Thymus (tissue), 11 donors: ENCODE data around the gene ERFL. TPM values are rescaled to one million over a fixed set of nuclear protein-coding genes. Genes with fewer than 3 reads are reported as not detected.
"Not testable (repeated sequence)": the region's sequence is repeated elsewhere in the genome, so short reads cannot be mapped to it uniquely, and the experiment has no call there.

Source experiments
- DNase-seq, 9 donors: peaks; one replicate each; pipeline ENCODE4 v3.0.0-alpha.2; 2013; ENCODE audit warnings: low spot score in 9 of 9, low read depth in 6 of 9, missing footprints in 1 of 9
- H3K27ac ChIP-seq, 2 donors: one replicate each; pipeline ENCODE4 v1.5.1; 2013; ENCODE audit warnings: control low read depth in 1 of 2, low read depth in 1 of 2, low read length in 1 of 2, mild to moderate bottlenecking in 1 of 2, moderate library complexity in 1 of 2
- H3K27me3 ChIP-seq, 2 donors: one replicate each; pipeline ENCODE4 v1.5.1; 2013; ENCODE audit warnings: low read length in 1 of 2; ENCODE audit not compliant: control insufficient read depth in 2 of 2, insufficient read depth in 1 of 2
- H3K36me3 ChIP-seq, 2 donors: one replicate each; pipeline ENCODE4 v1.5.1; 2013; ENCODE audit warnings: low read length in 1 of 2, mild to moderate bottlenecking in 1 of 2, moderate library complexity in 1 of 2; ENCODE audit not compliant: control insufficient read depth in 2 of 2, insufficient read depth in 2 of 2
- H3K4me1 ChIP-seq, 2 donors: one replicate each; pipeline ENCODE4 v1.5.1; 2013; ENCODE audit warnings: low read length in 2 of 2; ENCODE audit not compliant: control insufficient read depth in 2 of 2, insufficient read depth in 2 of 2
- H3K4me3 ChIP-seq, 2 donors: one replicate each; pipeline ENCODE4 v1.5.1; 2013; ENCODE audit warnings: low read length in 2 of 2, control low read depth in 1 of 2, mild to moderate bottlenecking in 1 of 2
- H3K9me3 ChIP-seq, 2 donors: one replicate each; pipeline ENCODE4 v1.5.1; 2013; ENCODE audit warnings: low read length in 1 of 2, mild to moderate bottlenecking in 1 of 2; ENCODE audit not compliant: control insufficient read depth in 2 of 2, insufficient read depth in 1 of 2
- WGBS: extraction: QIAGEN DNeasy Blood & Tissue Kit; methylation state at CpG from one replicate; pipeline ENCODE4 v1.1.7; 2013; 5-methylcytosine and 5-hydroxymethylcytosine counted together
- polyA plus RNA-seq: library from polyadenylated mRNA; stranded (reverse); fragments of 200-250 nt; gene quantifications from one replicate; pipeline ENCODE4 v1.2.3, GENCODE V29; 2013
- total RNA-seq: library from RNA; stranded (reverse); fragments of 120-200 nt; gene quantifications from one replicate; pipeline ENCODE4 v1.2.4, GENCODE V29; 2013
- donor health status: healthy.

The ERFL gene
- total and polyA plus RNA-seq, 2 donors = 0.09 to 3.5 TPM

GRCh38 chr19:41947091-41947490 lies 18.8 kb upstream of the ERFL start:
- Histone ChIP-seq H3K4me1 (peaks cover 6 to 23% of the 10 kb centered on the region in 2 donors), H3K27ac (no peak overlapping the region), H3K4me3 (no peak overlapping the region), H3K27me3 (no peaks in the 10 kb centered on the region), H3K9me3 (no peaks in the 10 kb centered on the region), H3K36me3 (no peaks in the 10 kb centered on the region)
- DNase-seq = no peak
- 96% methylated on average over 3 of the region's 3 CpGs for WGBS

GRCh38 chr19:41945135-41945766 lies 17.0 kb upstream of the ERFL start:
- 19% methylated on average over 8 of the region's 8 CpGs for WGBS
- Histone ChIP-seq H3K27me3 (peaks cover 14 to 17% of the 10 kb centered on the region in 2 donors), H3K9me3 (no peaks in the 10 kb centered on the region), H3K4me1 (peaks cover 6 to 21% of the 10 kb centered on the region in 2 donors), H3K4me3 (no peak overlapping the region), H3K27ac (peak overlapping the region in 1 of 2 donors; percentile 1), H3K36me3 (no peaks in the 10 kb centered on the region)
- DNase-seq = peak in 2 of 9 donors; percentile 54 to 77

GRCh38 chr19:41944336-41944735 lies 16.1 kb upstream of the ERFL start:
- no peak for DNase-seq
- Histone ChIP-seq H3K9me3 (no peaks in the 10 kb centered on the region), H3K36me3 (no peaks in the 10 kb centered on the region), H3K27me3 (peaks cover 17 to 26% of the 10 kb centered on the region in 2 donors), H3K4me1 (peaks cover 6 to 25% of the 10 kb centered on the region in 2 donors), H3K27ac (no peak overlapping the region), H3K4me3 (no peak overlapping the region)
- WGBS = 84% methylated on average over 2 of the region's 2 CpGs

DNA sequence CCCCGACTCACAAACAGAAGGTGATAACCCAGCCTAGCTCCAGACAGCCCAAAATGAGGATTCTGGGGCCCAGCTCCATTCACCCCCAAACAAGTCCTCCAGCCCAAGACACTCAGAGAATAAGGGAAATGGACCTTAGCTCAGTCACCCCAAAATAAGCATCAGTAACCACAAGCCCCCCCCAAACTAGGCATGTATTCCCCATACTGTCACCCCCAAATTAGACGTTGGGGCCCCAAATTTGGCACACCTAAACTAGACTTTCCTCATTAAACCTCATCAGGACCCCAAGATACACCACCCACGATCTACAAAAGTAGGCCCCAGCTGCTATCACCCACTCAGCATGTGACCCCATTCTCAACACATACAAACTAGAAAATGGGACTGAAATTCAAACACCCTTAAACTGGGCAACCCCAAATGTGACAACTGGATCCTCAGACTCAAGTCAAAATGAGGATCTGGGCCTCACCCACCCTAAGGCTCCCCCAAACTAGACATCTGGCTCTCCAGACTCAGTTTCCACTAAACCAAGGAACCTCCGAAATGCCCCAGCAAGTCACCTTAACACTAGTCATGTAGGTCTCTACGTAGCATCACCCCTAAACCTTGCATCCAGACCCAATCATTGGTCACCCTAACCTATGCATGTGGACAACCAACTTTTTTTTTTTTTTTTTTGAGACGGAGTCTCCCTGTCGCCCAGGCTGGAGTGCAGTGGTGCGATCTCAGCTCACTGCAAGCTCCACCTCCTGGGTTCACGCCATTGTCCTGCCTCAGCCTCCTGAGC lies 13.4 kb upstream of the ERFL start:
- Histone ChIP-seq H3K27me3 (peaks cover 22 to 46% of the 10 kb centered on the region in 2 donors), H3K36me3 (no peaks in the 10 kb centered on the region), H3K4me3 (no peak overlapping the region), H3K4me1 (peaks cover 2 to 24% of the 10 kb centered on the region in 2 donors), H3K9me3 (no peaks in the 10 kb centered on the region), H3K27ac (no peak overlapping the region)
- WGBS = 96% methylated on average over 9 of the region's 9 CpGs
- DNase-seq = no peak

DNA sequence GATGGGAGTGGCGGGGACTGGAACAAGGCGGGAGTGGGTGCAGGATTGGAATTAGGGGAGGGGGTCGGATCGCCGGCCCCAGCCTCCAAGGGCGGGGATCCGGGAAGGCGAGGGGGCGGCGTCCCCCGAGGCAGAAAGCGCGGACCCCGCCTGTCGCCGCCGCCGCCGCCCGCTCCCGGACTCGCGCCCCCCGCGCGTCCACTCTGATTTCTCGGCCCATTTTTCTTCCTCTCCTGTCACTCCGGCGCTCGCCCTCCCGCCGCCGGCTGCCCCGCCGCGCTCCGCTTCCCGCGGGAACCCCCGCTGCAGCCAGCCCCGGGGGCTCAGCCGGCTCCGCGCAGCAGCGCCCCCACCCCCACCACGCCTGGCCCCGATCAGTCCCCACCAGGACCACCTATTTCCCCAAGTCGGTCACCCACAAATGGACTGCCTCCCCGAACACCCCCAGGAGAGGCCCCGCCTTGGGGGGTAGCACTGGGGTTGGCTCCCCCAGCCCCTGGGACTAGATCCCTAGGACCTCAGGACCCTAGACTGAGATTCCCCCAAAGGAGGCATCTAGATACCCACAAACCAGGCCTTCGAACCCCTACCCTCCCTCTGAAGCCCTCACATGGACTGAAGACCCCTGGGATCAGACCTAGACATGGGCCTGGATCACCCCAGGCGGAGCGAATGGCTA lies 12.6 kb upstream of the ERFL start:
- Histone ChIP-seq H3K4me1 (peaks cover 2 to 17% of the 10 kb centered on the region in 2 donors), H3K27ac (no peak overlapping the region), H3K9me3 (no peaks in the 10 kb centered on the region), H3K4me3 (peak overlapping the region; percentile 37 to 64), H3K27me3 (peaks cover 22 to 53% of the 10 kb centered on the region in 2 donors), H3K36me3 (no peaks in the 10 kb centered on the region)
- WGBS = 13% methylated on average over 50 of the region's 53 CpGs
- DNase-seq = no peak

GRCh38 chr19:41939861-41940730 lies 11.8 kb upstream of the ERFL start:
- Histone ChIP-seq H3K4me3 (peak overlapping the region; percentile 37 to 64), H3K27me3 (peaks cover 27 to 61% of the 10 kb centered on the region in 2 donors), H3K27ac (peak overlapping the region in 1 of 2 donors; percentile 31), H3K9me3 (no peaks in the 10 kb centered on the region), H3K4me1 (peaks cover 0 to 10% of the 10 kb centered on the region in 2 donors), H3K36me3 (no peaks in the 10 kb centered on the region)
- no peak for DNase-seq
- WGBS = 4% methylated on average over 83 of the region's 83 CpGs

- H3K27ac ChIP-seq, H3K9me3 ChIP-seq, DNase-seq, H3K4me3 ChIP-seq, H3K36me3 ChIP-seq: not testable (repeated sequence)
- Histone ChIP-seq H3K4me1 (peaks cover 0 to 16% of the 10 kb centered on the region in 2 donors), H3K27me3 (peaks cover 27 to 70% of the 10 kb centered on the region in 2 donors)
Measured at GRCh38 chr19:41939209-41939608, 11.0 kb upstream of the ERFL start.

DNA sequence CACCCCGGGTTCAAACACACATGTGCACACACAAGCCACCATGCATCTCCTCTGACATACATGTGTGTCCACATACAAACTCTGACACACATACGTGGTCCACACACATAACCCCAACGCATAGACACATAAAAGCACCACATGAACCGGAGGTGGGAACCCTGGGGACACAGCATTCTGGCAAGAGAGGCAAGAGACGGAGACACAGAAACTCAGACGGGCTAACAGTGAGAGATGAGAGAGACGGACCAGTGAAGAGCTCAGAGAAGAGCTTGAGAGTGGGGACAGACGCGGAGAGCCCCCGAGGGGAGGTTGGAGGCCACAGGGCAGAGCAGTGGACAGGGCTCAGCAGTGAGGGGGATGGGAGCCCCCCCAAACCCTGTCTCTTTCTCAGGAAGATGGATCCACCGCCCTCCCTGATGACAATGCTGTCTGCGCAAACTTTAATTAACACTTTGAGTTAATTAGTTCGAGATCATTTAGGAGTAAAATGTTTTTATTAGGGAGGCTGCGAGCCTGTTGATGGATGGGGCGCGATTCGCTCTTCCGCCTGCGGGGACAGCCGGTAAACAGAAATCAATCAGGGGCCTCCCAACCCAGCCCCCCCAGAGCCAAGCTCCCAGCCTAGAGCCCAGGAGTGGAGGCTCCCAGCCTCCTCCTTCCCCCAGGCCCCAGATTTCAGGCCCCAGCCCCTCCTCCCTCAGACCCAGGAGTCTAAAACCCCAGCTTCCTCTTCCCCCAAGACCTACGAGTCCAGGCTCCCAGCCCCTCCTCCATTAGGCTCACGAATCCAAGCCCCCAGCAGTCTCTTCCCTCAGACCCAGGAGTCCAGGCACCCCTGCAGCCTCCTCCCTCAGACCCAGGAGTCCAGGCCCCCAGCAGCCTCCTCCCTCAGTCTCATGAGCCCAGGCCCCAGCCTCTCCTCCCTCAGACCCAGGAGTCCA lies 9.5 kb upstream of the ERFL start:
- H3K9me3 ChIP-seq = no peaks in the 10 kb centered on the region
- DNase-seq = no peak
- no peak overlapping the region for H3K4me3 ChIP-seq
- H3K4me1 ChIP-seq = peaks cover 0 to 22% of the 10 kb centered on the region in 2 donors
- 77% methylated on average over 22 of the region's 22 CpGs for WGBS
- no peaks in the 10 kb centered on the region for H3K36me3 ChIP-seq
- H3K27ac ChIP-seq = no peak overlapping the region
- peaks cover 27 to 80% of the 10 kb centered on the region in 2 donors for H3K27me3 ChIP-seq
